Bone marrow (tissue), 2 donors: Measurements from ENCODE around the gene SLAMF9.

Experiments used
- DNase-seq, 2 donors: peaks; one replicate each; lab custom pipeline; 2025; lab: John Stamatoyannopoulos, UW

SLAMF9 gene

DNA sequence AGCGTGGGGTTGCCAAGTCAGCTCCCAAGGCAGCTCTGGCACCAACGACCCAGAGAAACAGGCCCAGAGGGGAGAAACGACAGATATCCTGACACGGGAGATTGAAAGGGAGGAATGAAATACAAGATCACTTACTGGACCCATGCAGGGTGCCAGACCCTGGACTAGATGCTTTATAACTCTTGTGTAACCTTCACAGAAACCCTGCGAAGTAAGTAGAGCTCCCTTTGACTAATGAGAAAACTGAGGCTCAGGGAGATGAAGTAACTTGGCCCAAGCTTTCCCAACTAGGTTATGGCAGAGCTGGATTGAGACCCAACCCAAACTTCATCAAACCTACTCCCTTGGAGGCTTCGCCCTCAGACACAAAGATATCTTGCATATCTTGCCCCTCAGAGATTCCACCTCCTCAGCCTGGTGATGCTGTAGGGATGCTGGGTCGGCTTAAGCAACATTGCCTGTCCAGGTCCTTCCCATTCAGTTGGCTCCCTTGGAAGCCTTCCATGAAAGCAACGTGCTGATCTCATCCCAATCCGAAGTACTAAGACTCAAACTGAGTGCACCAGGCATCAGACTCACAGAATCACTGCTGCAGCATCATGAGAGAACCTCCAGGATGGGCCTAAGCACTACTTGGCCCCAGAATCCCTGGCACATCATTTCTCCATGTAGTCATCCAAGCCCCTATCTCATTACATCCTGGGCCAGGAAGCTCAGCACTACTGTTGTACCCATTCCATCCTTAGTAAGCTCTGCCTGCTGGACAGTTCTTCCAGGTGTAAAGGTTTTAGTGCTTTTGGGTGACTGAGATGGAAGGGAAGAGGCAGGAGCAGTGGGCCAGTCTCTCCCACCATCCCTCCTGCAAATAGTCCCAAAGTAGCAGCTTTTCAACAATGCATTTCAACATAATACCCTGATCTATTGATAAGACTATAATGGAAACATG is 7.5 kb downstream of the SLAMF9 start:
- no peak for DNase-seq

DNA sequence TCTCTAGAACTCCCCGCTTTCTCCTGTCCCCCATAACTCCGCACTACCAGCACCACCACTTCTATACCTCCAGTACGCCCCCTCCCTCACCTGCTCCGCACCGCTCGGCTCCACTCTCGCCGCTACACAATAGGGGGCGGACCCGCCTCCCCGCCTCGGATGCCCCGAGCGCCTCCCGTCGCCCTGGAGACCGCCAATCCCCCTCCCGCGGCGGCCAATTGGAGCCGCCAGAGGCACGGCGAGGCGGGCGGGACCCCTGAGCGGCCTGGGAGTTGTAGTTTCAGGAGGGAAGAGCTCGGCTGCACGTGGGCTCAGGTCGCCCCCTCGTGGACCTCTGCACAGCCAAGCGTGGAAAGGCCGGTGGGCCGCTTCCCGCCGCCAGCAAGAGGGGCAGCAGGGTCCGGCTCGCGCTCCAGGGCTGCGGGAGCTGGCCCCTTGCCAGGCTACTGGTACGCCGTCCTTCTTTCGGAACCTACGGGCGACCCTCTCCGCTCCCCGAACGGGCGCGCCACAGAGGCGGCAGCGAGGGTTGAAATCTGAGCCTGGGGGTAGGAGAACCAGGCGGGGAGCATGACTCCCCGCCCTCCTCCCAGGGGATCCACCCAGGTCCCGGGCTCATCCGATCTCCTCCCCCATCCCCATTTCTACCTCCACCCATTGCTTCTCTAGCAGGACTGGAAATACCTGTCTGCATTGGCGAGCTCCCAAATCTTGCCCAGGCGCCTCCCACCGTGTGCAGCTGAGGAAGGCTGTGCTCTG is 8.4 kb downstream of the SLAMF9 start, which contains the start of gene IGSF9:
Gene IGSF9, minus strand, starts transcription at position 131 of the 759 bp plus-strand sequence. CDS start 2,159 bp downstream, outside the sequence.
- peak in 1 of 2 donors; percentile 68 for DNase-seq

DNA sequence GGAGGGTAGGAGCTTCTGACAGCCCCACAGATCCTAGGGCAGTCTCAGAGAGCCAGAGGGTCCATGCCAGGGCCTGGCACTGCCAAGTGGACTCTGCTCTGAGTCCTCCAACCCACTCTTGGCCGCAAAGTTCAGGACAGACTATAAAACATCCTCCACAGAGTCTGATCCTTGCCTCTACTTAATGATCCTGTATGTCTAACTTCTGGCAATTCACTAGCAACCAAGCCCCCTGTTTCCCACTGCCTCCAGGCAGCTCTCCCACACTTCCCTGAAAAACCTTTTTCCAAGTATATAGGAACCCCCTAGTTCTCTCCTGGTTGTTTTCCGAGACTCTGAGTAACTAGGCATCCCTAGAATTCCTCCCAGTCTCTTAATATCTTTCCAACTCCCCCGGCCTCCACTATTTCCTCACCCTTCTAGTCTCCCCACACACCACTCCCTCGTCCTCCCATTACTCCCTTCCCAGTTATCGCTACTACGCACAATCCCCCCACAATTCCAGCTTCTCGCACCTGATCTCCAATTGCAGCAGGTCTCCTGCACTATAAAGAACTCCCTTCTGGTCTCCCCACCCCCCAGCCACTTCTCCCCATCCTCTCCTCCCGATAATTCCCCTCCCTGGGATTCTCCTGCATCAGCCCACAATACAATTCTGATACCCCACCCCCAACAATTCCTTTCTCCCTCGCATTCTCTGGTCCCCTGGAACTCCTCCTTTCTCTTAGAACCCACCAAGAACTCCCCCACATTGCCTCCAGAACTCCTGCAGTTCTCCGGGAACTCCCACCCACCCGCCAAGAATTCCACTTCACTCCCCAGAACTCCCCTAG is 9.2 kb downstream of the SLAMF9 start:
- DNase-seq = no peak

DNA sequence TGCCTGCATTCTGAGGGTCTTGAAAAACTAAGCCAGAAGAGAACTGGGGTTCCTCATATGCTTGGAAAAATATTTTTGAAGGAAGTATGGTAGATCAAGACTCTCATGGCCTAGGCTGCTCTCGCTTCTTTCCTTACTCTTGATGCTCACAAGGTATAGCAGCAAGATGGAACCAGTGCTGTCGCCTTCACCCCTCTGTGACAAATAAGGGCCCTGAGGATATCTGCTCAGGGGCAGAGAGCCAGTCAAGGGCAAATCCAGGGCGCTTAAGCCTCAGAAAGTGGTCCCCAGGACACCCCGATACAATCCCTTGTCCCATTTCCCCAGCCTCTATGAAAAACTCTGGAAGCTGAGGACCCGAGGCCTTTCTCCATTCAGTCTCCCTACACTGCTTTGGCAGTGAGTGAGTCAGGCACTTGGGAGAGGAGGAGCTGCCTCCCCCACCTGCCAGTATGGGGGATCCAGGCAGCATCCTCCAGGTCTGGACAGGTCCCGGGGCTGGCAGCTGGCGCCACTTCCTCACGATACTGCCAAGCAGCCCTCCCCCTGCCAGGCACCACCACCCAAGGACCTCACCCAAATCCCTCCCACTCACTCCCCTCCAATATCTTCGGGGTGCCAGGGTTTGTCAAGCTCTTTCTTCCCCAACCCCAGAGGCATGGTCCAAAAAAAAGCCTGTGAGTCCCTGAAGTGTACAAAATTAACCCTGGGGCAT is 10.0 kb downstream of the SLAMF9 start:
- DNase-seq = no peak

DNA sequence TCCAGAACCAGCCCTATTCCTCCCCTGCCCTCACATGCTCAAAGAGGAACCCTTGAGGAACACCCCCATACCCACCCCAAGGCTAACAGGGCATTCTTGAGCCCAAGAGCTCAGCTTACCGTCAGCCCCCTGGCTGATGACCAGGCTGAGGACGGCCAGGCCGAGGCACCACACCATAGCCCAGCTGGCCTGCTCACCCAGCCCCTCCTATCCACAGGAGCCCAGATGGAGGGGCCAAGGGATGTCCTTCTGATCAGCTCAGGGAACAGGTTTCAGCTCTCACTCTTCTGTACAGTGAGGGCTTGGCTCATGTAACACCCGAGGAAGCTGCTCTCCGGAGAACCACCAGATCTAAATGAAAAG is 10.8 kb downstream of the SLAMF9 start:
- no peak for DNase-seq

DNA sequence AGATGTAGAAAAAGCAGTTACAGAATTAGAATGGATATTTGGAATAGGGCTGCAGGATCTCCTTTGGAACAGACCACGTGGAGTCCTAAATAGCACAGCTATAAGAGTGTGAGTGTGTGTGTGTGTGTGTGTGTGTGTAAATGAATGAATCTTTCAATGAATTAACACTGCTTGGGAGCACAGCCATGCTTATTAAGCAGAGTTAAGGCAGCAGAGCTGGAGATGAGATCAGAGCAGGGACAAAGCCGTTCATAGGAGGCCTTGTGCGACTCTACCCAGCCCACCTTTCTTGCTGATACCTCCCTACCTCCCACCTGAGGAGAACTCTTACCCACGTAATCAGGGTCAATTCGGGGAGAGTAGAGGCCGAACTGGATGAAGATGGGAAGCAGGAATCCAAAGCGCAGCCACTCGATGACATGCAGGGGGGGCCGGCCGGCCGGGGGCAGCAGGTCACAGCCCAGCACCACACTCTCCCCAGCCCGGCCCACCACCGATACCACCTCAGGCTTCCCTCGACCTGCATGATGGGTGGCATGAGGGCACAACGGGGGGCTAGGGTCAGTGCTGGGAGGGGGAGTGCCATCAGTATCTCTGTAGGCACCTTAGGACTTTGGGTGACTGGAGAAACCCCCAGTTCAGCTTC is 11.3 kb downstream of the SLAMF9 start:
- DNase-seq = no peak

DNA sequence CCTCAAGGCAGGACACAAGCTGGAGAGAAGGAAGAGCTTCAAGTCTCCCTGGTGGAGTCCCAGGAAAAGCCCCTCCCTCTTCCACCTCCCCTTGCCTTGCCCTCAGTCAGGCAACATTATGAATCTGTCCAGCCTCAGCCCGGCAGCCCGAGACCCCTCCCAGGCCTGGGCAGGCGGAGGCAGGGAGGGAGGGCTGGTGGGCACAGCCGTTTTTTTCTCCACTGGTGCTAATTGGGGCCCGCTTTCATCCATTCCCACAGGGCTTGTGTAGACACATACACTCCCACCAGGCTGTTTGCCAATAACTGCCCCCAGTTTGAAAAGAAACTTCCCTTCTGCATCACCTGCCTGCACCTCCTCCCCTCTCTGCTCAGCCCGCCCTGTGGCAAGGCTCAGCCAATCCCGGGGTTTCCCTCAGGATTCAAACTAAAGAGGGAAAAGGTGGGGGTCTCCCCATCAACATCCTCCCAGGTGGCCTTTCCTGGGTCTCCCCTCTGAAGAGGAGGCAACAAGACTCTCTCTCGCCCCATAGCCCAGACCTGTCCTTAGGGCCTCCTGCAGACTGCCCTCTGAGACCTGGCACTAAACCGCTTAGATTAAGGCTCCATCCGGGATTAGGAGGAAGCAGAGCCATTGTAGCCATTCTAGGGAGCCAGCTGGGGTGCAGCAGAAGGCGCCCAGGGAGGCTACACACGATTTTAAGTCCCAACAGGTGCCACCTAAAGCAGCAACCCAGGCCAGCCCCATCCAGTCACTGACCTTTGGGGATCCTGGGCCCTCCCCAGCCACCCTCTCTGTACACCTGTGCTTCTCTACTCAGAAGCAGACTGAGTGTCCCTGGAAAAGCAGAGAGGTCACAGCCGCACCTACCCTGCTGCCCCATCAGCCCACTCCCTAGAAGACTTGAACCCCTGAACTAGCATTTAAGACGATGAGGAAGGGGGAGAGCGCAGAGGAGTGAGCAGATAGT is 12.2 kb downstream of the SLAMF9 start:
- DNase-seq = no peak

DNA sequence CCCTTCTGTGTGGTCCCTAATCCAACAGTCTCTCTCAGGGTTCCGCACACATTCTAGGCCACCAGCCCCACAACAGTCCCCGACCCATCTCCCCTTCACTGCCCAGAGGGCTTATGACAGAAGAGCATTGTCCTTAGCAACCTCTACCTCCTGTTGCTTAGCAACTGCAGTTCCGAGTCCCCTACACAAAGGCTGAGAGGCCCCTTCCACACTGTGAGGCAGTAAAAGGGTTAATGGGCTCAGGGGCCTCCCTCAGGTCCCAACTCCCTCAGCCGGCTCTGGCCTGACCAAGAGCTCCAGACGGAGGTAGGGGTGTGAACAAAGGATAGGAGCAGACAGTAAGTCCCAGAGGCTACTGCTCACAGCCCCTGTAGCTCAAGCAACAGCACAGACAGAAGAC is 12.9 kb downstream of the SLAMF9 start:
- DNase-seq = no peak

DNA sequence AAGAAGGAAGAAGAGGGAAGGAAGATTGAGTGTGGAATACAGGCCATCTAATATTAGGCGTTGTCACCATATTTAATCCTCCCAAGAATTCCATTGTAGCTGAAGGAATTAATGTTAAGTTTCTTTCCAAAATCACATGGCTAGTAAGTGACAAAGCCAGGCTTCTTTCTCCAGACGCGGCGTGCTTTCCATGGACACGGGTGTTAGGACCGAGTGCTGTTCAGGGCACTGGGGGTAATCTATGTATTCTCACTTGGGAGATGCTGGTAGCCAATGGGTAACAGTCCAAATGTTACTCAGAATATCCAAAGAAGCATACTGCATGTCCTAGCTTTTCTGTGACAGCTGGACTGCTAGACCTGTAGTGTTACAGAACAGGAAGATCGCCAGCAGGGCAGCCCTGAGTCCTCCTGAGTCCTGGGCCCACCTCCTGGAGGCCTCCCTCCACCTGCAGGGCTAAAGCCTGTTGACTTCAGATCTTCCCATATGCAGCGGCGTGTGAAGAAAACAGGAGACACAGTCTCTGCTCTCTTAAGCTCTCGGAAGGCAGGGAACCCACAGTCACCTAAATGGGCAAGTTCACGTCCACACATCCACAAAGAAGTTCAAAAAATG is 13.9 kb downstream of the SLAMF9 start:
- DNase-seq = no peak

DNA sequence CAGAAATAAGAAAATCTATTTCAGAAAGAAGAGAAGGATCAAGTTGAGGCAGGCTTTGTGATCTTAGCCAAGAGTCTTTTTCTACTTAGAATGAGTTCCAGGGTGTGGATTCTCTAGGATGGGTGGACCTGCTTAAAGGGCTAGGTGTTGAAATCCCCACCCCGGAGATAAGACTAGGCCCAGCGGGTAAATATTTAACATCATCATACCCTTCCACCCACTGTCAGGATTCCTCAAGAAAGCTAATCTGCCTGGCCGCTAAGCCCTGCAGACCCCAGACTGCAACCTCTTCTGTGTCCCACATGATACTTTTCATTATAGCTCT is 14.4 kb downstream of the SLAMF9 start:
- DNase-seq = no peak

DNA sequence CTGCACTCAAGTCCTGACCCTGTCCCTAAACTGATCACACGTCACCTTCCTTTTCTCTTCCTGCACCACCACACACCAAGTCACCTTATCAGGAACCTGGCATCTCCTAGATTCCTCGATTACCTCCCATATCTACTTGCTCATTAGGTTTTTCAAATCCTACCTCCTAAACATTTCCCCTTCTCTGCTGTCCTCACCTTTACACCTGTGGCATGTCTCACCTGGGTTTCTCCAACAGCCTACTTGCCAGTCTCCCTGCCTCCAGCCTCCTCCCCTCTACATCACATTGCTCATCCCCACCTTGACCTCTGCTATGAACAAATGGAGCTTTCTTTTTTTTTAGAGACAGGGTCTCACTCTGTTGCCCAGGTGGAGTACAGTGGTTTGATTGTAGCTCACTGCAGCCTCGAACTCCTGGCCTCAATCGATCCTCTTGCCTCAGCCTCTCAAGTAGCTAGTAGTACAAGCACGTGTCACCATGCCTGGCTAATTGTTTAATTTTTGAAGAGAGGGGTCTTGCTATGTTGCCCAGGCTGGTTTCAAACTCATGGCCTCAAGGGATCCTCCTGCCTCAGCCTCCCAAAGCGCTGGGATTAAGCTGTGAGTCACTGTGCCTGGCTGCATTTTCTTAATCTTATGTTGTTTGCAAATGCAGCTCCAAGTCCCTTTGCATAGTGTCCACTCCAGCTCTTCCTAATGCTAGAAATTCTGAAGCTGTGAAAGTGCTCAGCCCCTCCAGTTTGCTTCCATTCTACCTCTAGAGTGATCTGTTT is 14.9 kb downstream of the SLAMF9 start:
- no peak for DNase-seq

DNA sequence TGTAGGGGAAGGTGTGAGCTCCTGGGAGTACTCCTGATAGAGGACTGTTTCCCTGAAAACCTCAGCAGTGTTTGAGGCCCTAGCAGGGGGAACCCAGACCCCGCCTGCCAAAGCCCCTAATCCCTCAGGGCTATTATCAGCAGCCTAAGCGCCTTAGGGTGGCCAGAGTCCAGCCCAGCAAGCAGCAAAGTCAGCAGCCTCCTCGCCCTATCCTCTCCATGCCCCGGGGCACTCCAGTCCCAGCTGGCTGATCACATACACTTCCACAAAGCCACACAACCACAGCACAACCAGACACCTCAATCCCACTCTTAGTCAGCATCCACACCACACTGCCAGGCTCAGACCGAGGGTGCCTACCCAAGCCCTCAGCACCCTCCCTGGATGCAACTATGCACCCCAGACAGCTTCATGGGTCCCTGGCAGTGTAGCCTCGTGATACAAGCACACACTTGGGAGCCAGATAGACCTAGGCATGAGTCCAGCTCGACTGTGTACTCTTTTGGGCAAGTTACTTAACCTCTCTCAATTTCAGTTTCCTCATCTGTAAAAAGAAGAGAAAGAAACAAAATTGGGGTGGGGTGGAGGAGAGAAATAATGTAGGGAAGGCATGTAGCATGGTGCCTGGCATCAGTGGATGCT is 15.7 kb downstream of the SLAMF9 start:
- DNase-seq = no peak

DNA sequence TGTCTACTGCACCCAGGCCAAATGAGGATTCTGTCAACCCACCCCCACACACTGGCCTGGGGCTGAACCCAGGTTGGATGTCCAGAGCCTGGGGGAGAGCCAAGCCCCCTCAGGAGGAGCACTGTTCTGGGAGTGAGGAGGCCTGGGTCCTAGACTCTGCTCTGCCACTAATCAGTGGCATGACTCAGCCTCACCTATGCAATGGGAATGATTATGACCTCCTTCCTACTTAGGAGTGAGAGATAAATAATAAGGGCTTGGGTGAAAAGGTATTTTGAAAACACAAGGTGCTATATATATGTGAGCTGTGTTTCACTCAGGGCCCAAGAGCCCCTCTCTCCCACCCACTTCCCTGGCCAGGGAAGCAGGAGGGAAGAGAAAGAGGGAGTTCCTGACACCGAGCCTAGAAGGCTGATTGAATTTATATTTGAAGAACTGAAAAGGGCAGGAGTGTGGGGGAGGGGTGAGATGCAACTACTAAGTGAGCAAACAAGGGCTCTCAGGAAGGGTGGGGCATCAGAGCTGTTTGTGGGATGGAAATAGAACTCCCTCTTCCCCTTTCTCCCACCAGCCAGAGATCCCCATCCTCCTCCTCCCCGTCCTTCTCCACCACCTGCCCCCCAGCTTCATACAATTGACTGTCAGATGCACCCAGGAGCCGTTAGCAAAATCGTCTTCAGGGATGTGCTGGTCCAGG is 16.8 kb downstream of the SLAMF9 start:
- DNase-seq = peak; percentile 40 to 41

DNA sequence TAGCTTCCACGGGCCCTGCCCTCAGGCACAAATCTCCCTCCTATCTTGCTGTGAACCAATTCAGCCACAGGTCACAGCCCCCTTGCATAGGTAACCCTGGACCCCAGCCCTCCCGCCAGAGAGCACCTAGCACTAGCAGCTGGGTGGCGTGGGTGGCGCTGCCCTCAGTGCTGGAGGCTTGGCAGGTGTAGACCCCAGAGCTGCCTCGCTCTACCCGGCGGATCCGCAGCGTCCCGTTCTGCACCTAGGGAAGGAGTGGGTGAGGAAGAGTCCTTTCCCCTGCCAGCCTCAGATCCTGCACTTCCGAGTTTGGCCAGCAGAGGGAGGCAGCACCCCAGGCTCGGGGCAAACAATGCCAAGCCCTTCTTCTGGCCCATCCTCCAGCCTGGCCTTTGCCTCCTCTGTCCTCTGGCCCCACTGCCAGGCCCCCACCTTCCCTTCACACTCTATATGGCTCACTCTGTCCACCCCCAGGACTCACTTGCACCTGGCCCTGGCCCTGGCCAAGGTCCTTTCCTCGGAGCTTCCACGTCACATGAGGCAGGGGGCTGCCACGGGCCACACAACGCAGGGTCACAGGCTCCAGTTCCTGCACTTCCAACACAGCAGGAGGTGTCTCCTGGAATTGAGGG is 17.6 kb downstream of the SLAMF9 start:
- peak; percentile 16 to 80 for DNase-seq

DNA sequence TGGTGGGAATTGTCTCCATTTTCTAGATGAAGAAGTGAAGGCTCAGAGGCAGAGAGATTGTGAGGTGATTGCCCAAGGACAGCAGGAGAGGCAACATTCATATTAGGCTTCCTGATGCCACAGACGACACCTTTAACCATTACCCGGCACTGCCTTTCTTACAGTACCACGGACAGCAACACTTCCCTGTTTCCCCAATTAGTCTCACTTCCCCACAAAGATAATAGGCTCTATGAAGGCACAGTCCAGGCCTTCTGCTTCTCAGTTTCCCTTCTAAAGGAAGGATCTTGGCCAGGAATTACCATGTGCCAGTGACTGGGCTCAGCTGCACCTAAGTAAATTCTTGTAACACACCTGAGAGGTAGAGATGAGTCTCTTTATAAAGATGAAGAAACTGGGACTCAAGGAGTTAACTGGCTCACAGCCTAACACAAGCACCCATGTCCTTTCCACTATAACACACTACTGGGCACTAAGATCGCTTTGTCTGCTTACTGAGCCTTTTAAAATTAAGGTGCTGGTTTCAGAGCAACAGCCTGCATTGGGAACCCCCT is 18.2 kb downstream of the SLAMF9 start:
- peak in 1 of 2 donors; percentile 17 for DNase-seq

DNA sequence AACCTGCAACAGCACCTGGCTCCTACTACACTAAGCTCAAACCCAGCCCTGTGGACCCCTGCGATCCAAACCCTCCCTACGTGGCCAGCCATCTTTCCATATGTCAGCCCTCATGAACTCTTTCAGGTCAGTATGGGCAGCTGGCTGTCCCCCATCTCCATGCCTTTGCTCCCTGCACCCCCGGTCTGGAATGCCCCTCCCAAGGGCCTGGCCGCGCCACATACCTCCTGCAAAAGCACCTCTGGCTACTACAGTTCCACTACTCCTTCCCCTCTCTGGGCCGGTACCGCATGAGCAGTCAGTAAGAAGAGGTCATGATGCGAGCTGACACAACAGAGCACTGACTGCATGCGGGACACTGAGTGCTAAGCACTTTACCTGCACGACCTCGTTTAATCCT is 18.7 kb downstream of the SLAMF9 start:
- no peak for DNase-seq
